Pericardium fibroblast (primary cell): Measurements from ENCODE around the gene EFCAB14. TPM values are rescaled to one million over a fixed set of nuclear protein-coding genes. Genes with fewer than 3 reads are reported as not detected.

Experiments
- total RNA-seq: library from RNA; depleted of rRNA; stranded (reverse); fragments of >200 nt; gene quantifications from 2 replicates; pipeline ENCODE4 v1.2.3, GENCODE V29; 2015

Gene EFCAB14
- total RNA-seq, result 43.5 and 48.1 TPM in 2 replicates

GRCh38 chr1:46718727-46719622 is at the start of gene EFCAB14:
Gene EFCAB14, minus strand, starts transcription at chr1:46719114. Its CDS starts 1,027 bp downstream, at chr1:46718087.

GRCh38 chr1:46671554-46671953 is 47.4 kb downstream of the EFCAB14 start, which contains the start of gene TEX38:
Gene TEX38, plus strand, starts transcription at chr1:46671854. Its CDS starts 81 bp downstream, at chr1:46671935.

GRCh38 chr1:46667782-46668760 is 50.8 kb downstream of the EFCAB14 start, which contains the start of gene ATPAF1:
Gene ATPAF1, minus strand, starts transcription at chr1:46668364. Its CDS starts 42 bp downstream, at chr1:46668322.

Other genes with a start within 250 kb of the EFCAB14 start
- gene DMBX1, start 229.3 kb downstream of the EFCAB14 start, total RNA-seq, result not detected in 2 replicates
- not detected in 2 replicates for gene KNCN, start 167.5 kb downstream of the EFCAB14 start, total RNA-seq
- gene MKNK1, start 114.8 kb downstream of the EFCAB14 start, total RNA-seq, result 6.9 and 13.4 TPM in 2 replicates
- gene MOB3C, start 102.3 kb downstream of the EFCAB14 start, total RNA-seq, result 4.8 and 7.4 TPM in 2 replicates
- 33.7 and 35.3 TPM in 2 replicates for gene ATPAF1, start 50.8 kb downstream of the EFCAB14 start, total RNA-seq
- not detected in 2 replicates for gene TEX38, start 47.3 kb downstream of the EFCAB14 start, total RNA-seq
- not detected in 2 replicates for gene CYP4B1, start 79.9 kb upstream of the EFCAB14 start, total RNA-seq
- not detected in 2 replicates for gene CYP4A11, start 222.4 kb upstream of the EFCAB14 start, total RNA-seq